Cardiac fibroblast (primary cell): ENCODE measurements around the gene ANKS1B.
"Not testable (repeated sequence)": the region's sequence is repeated elsewhere in the genome, so short reads cannot be mapped to it uniquely, and the experiment has no call there.

ENCODE experiments used
- DNase-seq, 2 donors: peaks; one replicate each; pipeline versions ENCODE4 v3.0.0 to v3.0.0-alpha.2; 2010; ENCODE audit warnings: low read depth in 2 of 2
- H3K4me3 ChIP-seq, 2 donors: replicated peaks in 1 of 2; 1 replicate in 1 of 2; 2 replicates in 1 of 2; pipeline ENCODE4 v1.5.1; 2011; ENCODE audit warnings: low read depth in 2 of 2, low read length in 2 of 2, mild to moderate bottlenecking in 2 of 2, moderate library complexity in 1 of 2
- CTCF ChIP-seq: IDR thresholded peaks from one replicate; pipeline ENCODE4 v1.5.1; 2011; ENCODE audit warnings: low read depth, mild to moderate bottlenecking, low read length, inconsistent platforms

ANKS1B gene

GRCh38 chr12:99043319-99043914 is 941.3 kb downstream of the ANKS1B start:
- TF ChIP-seq CTCF, result peak; percentile 91
- H3K4me3 ChIP-seq, result no peak overlapping the region

GRCh38 chr12:99042226-99042625 is 942.5 kb downstream of the ANKS1B start:
- DNase-seq, result no peak
- no peak overlapping the region for H3K4me3 ChIP-seq
- TF ChIP-seq CTCF, result no peak

More at GRCh38 chr12:99043319-99043914, 941.3 kb downstream of the ANKS1B start:
- DNase-seq, result peak; percentile 75 to 77

- TF ChIP-seq CTCF, result no peak
- DNase-seq, result no peak
- no peak overlapping the region for H3K4me3 ChIP-seq
Observed at GRCh38 chr12:99039367-99040120, 945.2 kb downstream of the ANKS1B start.

GRCh38 chr12:99036566-99036965 is 948.2 kb downstream of the ANKS1B start:
- no peak for TF ChIP-seq CTCF
- no peak overlapping the region for H3K4me3 ChIP-seq
- DNase-seq, result no peak

- no peak overlapping the region for H3K4me3 ChIP-seq
- TF ChIP-seq CTCF, result no peak
- DNase-seq, result no peak
Observed at GRCh38 chr12:99035803-99036202, 948.9 kb downstream of the ANKS1B start.

- DNase-seq, H3K4me3 ChIP-seq: not testable (repeated sequence)
Observed at GRCh38 chr12:99034201-99034600, 950.5 kb downstream of the ANKS1B start.

- H3K4me3 ChIP-seq, result no peak overlapping the region
- TF ChIP-seq CTCF, result no peak
- DNase-seq, result no peak
Observed at GRCh38 chr12:99029511-99030271, 955.0 kb downstream of the ANKS1B start.
